Activated CD4-positive, alpha-beta T cell treated with anti-CD3 and anti-CD28 coated beads, Interleukin-2, amount 50 U/mL, for 16 hours (primary cell): ENCODE data around the gene CHST15.
A peak's percentile ranks its signal among the peaks of the same experiment; 100 is the strongest.
"Not testable (repeated sequence)": the region's sequence is repeated elsewhere in the genome, so short reads cannot be mapped to it uniquely, and the experiment has no call there.

Source experiments
- DNase-seq: peaks from one replicate; pipeline ENCODE4 v3.0.0-alpha.2; 2020

The CHST15 gene

DNA sequence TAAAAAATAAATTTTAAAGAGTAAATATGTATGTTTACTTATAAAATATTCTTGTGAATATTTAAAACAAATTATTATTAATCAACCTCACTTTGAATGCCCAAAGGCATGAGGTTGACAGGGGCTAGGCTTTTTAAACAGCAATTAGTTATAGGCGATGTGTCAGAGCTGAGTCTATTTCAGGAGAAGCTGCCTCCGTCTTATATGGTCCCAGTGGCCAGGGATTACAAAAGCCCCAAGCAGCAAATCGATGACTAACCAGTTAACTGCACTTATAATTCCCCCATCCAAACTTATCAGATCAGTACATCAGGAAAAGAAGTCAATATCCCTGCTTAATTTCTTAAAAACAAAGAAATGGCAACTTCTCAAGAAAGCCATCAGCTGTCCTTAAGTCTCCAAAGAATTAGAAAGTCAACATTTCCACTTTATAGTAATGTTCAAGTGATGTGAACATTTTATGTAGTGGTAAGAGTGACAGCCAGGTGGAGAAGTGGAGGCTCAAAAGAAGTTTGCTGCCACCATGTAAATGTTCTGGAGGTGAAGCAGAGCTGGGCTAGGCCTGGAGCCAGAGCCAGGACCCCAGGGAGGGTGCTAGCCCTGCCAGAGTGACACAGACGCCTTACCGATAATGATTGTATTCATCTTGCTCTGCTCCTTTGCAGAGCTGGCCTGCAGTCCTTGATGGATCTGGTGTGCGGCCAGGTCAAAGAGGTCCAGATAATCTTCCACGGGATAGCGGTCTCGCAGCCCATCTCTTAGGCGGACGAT is 51.5 kb downstream of the CHST15 start:
- DNase-seq, result no peak

DNA sequence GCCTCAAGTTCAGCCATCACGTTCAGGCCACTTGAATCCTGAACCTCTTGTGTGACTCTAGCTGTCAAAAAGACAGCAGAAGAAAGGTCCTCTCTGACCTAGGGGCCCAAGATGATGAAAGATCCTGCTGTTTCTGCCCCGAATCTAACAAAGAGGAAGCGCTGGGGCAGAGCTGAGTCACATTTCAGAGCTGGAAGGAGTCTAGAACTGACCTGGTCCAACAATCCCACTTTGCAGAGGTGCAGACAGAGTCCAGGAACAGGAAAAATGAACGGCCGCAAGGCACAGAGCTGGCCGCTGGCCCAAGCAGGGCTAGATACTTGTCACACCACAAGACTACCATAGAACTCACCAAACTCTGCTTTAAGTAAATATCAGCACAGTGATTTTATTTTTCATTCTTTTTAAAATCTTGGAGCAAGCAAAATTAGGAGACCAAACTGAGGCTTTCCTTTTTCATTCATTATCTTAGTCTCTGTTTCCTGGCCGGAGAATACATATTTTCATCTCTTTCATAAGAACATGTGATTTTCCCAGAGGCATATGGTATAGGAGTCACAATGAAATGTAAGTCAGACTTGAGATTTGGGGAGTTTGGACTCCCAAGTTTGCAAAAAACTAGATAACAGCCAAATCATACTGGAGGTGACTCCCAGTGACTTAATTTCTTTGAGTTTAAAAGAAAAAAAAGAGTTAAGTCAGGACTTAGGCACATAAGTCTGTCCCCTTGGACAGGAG is 52.8 kb downstream of the CHST15 start:
- DNase-seq, result no peak

DNA sequence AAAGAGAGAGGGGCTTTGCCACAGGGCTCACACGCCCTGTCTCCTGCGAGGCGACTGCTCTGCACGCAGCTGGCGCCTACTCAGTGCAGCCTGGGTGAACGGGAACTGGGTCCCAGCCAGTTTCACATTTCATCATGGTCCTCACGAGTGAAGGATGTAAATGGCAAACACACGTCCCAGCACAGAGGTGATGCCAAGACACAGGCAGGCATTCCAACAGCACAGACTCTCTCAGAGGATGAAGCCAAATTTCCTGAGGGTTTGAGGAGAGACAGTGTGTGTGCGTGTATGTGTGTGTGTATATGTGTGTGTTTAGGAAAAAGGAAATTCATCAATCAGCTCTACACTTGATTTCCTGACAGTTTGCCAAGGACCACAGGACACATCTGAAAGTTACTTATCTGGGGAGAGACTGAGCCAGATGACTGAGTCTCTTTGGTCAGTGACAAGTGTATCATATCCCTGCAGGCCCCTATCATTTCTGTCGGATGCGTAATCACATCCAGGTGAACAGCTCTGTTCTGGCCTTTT is 53.9 kb downstream of the CHST15 start:
- no peak for DNase-seq

DNA sequence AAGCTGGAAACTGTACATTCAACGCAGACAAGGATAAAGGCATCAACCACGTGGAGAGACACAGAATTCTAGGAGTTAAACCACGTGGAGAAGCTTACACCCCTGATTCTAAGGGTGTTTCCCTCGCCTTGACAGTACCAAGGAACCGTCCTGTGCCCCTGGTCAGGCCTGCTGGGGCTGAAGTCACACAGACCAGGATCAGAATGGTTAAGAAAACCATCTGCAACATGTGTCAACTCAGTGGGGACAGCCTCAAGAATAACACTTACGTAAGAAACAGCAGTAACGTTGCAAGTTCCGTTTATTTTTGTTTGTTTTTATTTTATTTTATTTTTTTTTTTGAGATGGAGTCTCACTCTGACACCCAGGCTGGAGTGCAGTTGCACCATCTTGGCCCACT is 55.6 kb downstream of the CHST15 start:
- DNase-seq, result no peak

DNA sequence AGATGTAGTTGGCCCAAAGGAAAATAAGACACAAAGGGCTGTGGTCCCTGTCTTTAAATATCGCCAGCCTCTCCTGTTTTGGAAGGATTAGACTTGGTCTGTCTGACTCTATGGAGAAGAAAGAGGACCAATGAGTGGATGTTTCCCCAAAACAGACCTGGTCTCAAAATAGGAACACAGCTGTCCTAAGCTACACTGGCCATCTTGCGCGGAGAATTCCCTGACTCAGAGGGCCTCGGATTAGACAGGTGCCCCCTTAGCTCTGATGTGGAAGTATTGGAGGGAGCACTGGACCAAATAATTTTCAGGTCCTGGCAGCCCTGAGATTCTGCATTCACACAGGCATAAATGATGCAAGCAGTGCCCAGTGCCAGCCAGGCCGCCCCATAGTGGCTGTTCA is 56.1 kb downstream of the CHST15 start:
- DNase-seq, result no peak

DNA sequence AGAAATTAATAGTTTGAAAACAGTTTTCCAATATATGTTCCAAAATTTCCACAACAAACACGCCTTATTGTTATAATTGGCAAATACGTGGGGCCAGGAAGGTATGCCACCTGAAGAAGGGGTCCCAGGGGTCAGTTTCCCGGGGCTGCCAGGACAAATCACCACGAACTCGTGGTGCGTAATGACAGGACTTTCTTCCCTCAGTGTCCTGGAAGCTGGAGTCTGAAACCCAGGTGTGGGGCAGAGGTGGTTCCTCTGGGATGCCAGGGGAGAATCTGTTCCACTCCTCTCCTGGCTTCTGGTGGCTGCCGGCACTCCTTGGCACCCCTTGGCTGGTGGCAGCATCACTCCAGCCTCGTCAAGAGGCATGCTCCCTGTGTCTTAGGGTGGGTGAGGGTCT is 56.7 kb downstream of the CHST15 start:
- DNase-seq, result no peak

DNA sequence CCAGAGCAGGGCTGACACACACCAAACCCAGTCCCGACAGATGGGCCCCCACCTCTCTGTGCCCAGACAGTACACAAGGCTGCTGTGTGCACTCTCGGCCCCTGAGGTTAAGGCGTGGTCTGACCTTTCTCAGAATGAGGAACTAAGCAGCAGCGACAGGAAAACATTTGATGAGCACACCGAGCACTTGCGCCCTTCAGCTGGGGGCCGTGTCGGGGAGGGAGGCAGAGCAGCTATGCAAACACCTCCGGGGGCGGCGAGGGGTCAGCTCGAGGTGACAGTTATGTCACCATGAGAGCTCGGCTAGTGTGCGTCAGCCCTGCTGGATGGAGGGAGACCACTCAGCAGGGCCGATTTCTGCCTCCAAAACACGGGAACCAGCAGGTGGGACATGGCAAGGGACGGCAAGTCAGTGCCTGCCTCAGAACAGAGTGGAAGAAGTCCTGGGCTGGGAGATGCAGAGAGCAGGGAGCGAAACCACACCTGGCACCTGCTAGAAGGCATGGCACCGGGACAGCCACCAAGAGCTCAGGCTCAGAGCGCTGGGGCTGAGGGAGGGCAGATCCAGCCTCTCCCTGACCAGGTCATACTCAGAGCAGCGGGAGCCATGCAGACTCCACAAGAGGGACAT is 57.4 kb downstream of the CHST15 start:
- peak; percentile 28 for DNase-seq

DNA sequence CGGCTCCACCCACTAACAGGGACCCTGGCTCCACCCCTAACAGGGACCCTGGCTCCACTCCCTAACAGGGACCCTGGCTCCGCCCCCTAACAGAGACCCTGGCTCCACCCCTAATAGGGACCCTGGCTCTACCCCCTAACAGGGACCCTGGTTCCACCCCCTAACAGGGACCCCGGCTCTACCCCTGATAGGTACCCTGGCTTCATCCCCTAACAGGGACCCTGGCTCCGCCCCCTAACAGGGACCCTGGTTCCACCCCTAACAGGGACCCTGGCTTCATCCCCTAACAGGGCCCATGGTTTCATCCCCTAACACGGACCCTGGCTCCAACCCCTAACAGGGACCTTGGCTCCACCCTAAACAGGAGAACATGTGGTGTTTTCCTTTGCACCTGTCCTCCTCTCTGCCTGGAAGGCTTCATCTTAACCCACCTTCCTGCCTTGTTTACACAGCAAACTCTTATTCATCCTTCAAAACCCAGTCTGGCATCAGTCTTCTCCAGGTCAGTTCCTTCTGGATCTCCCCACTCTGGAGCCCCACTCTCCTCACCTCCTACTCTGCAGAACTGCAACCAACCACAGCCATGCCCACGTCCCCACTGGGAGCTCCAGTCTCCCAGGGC is 58.0 kb downstream of the CHST15 start:
- DNase-seq, result no peak

DNA sequence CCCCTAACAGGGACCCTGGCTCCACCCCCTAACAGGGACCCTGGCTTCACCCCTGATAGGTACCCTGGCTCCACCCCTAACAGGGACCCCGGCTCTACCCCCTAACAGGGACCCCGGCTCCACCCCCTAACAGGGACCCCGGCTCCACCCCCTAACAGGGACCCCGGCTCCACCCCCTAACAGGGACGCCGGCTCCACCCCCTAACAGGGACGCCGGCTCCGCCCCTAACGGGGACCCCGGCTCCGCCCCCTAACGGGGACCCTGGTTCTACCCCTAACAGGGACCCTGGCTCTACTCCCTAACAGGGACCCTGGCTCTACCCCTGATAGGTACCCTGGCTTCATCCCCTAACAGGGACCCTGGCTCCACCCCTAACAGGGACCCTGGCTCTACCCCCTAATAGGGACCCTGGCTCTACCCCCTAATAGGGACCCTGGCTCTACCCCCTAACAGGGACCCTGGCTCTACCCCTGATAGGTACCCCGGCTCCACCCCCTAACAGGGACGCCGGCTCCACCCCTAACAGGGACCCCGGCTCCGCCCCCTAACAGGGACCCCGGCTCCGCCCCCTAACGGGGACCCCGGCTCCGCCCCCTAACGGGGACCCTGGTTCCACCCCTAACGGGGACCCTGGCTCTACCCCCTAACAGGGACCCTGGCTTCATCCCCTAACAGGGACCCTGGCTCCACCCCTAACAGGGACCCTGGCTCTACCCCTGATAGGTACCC is 58.7 kb downstream of the CHST15 start:
- DNase-seq, result not testable (repeated sequence)

DNA sequence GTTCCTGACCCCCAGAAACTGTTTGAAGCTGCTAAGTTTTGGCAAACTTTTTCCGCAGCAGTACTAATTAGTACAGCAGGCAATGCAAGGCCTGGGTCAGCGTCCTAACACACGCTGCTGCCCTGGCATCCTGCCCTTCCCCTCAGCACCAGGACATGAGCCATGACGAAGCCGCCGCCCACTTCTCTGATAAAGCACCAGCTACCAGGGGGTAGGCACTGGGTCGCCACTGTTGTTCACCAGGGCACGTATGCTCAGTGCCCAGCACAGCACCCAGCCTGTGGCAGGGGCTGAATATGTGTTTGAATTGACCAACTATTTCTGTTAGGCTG is 59.5 kb downstream of the CHST15 start:
- no peak for DNase-seq

DNA sequence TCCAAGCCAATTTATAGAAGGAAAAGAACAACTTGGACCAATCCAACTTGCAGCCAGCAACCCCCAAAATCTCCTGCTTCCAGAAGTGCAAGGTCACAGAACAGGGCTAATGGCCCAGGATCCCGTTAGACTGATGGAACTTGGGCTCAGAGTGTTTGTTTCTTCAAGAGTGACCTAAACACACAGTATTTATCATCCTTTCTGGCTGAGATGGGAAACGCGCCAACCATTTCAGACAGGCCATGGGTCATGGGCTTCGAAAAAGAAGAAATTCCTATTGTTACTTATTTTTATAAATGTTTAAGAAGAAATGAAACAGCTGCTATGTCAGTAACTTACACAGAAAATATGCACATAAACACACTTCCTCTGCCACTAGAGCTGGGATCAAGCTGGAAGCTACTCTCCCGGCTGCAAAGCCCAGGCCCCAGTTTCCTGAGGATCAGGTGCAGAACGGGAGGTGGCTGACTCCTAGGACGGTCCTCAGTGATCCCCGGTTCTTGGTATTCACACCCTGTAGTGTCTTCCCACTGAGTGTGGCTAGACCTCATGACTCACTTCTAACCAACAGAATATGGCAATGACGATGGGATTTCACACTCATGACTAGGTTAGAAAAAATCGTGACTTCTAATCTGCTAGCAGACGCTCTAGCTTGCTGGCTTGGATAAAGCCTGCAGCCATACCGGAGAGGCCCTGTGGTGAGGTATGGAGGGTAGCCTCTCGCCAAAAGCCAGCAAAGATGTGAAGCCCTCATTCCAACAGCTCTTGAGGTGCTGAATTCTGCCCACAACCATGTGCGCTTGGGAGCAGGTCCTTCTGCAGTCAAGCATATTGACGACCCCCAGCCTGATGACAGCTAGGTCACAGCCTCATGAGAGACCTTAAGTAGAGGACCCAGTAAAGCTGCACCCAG is 60.2 kb downstream of the CHST15 start:
- DNase-seq, result peak; percentile 12

DNA sequence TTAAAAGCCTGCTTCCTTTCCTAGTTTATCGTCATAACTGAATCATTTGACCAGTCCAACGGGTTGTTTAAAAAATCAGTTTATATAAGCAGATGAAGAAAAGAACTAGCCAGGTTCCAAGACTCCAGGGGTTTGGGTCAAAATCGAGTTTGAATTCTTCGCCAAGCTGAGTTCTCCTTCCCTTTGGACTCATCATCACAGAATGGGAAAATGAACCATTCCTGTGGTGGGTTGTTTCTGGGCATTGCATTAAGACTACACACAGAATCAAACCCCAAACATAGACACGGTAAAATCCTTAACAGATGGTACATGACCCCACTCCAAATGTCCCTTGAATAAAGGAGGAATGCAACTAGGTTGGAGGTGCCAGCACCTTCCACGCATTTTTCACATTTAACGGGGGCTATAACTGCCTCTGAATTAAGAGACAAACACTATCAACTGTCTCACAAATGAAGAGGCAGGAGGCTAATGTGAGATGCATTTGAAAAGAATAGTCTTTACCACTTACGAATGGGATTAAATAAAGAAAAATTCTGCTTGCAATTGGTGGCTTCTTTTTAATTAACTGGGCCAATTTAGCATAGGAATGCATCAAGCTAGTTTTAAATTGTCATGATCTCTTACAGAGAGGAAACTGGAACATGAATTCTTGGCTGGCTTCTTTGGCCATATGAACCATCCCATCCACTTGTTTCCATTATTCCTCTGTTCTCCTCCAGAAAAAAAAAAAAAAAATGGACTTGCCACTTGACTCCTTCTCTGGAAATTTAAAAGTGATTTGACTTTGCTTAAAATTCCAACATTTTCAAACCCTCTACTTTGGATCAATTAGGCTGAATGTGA is 61.1 kb downstream of the CHST15 start:
- DNase-seq, result no peak

DNA sequence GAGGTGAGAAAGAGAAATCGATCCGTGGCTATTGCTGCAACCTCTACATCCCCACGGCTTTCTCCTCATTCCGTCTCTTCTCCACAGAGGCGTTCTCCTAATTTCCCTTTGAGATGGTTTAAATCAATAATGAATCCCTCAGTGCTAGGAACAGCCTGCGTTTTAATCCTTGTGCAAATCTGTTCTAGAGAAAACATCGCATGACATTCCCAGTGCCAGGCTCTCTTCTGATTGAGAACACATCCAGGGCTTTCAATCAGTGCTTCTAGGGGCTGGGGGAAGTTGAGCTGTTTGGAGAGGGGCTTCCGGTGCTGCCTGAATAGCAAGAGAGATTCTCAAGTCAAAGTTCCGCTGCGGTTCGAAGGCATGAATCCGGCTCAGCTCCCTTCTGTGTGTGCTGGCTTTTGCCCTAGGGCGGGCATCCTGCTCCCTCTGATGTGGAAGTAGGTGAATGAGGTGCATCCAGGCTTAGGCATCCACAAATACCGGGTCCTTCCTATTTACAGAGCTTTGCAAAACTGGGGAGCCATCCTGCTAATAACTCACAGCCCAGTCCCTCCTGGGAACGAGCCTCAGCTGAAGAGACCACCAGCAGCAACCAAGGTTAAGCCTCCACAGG is 62.8 kb downstream of the CHST15 start:
- no peak for DNase-seq

DNA sequence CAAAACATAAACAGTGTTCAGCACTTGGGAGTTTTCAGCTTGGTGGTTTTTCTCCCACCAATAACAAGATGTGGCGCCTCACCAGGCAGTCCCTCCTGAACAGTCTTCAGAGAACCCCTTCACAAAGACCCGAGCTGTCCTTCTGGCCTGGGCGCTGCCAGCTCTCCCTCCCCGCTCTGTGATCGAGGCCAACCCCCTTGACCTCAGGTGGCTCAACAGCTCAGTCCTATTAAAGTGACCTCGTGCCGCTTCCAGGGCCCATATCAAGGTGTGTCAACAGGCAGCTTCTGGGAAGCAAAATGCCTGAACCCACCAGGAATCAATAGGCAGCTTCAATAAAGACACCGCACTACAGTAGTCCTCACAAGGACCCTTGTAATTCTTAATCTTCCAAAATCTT is 63.3 kb downstream of the CHST15 start:
- DNase-seq, result no peak

DNA sequence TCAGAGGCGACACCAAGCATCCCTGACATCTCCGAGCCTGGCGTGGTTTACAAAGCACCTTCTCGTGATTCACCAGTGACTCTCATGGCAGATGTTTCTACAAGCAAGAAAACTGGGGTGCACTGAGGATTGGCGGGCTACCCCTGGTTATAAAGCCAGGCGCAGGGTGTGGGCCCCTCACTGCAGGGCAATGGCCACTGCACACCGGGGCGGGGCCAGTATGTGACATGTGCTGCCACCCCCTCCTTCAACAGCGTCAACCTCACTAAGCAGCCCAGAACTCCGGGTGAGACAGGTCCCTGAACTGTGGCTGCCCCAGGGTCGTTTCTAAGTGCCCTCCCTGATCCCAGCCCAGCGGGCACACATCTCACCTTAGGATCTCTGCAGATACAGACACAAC is 63.8 kb downstream of the CHST15 start:
- DNase-seq, result no peak

DNA sequence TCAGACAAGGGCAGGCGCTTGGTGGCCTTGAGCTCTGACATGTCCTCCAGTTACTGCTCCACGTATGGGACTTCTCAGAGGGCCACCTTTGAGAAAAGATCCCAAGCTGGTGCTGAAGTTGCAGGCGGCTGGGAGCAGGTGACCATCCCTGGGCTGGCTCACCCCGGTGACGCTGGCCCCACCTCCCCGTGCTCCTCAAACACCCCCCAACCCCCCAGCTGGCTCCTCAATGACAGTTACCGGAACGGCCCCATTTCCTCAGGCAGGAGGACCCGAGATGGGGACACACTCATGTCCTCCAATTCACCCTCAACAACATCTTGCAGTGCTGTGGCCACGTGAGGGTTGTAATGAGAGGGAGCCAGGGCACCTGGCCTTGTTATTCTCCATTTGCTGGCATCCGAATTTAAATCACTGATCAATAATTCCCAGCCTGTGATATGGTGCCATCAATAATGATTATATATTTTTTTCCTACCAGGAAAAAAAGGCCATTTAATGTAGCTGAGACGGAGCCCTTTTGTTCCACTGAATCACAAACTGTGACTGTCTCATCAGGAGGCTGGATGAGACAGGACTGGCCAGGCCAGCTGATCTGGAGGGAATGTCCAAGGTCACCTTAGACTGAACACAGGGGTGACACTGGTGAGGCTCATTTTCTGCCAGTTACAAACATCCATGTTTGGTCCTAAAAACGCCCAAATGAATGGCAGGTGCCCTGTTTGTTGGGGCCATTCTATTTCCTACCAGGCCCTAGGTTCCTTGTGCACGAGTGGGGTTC is 64.5 kb downstream of the CHST15 start:
- no peak for DNase-seq

DNA sequence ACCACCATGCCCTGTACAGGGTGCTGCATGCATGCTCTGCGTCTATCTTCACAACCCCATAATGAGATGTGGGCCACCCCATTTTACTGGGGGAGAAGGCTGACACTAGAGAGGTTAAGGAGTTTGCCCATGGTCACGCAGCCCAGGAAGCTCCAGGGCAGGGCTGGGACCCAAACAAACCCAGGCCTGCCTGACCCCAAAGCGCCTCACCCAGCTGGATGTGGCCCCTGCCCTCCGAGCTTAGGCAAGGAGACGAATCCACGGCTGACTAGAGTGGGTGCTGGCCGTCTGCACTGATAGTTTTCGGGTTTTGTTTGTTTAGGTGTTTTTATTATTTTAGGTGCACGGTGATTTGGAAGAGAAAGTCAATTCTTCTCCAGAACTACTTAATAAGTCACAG is 65.7 kb downstream of the CHST15 start:
- no peak for DNase-seq

DNA sequence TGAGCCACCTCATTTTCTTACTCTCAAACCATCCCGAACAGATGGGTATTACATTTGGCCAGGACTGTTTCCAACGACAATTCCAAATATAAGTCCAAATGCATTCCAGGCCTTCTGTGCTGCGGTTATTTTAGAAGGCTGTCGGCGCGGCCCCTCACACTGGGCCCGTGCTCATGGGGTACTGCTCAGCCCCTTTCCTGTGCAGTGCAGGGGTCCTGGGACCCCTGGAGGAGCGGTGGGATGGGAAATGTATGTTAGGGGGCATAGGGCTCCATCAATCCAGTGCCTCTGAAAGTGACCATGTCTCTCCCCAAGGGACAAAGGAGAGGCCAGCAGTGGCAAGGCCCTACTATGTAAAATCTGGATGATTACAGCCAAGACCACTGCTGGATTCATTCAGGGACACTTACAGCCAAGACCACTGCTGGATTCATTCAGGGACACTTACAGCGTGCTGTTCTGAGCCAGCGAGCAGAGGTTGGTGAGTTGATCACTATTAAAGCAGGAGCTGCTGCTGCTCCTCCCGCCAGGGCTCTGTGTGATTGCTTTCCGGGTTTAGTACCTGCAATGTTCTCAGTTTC is 66.3 kb downstream of the CHST15 start:
- DNase-seq, result no peak

DNA sequence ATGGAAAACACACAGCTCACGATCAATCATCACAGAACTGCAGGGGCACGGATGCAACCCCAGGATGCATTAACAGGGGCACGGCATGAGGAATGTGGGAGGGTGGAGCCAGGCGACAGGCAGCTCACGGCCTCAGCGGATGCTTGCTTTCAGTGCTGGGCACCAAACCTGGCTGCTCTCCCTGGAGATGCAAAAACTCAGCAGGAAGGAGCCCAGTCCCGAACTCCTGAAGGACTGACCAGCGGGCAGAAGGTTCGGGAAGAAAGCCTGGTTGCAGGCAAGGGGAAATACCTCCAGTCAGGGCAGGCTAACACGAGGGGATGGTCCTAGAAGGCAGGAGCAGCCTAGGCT is 66.8 kb downstream of the CHST15 start:
- DNase-seq, result no peak
